WTC11 (cell line): ENCODE measurements around the gene METRN. TPM values are rescaled to one million over a fixed set of nuclear protein-coding genes. Genes with fewer than 3 reads are reported as not detected.

ENCODE experiments used
- ATAC-seq: fragments of 200-7000 bp; cut with Tn5 transposase; 2 replicates; pipeline ENCODE4 v1.10.0; 2021; ENCODE audit warnings: mild to moderate bottlenecking, moderate library complexity
- CTCF ChIA-PET: fragments of 300-600 bp; sonication (Branson Sonifier 250); formaldehyde crosslinking; loops from one replicate; lab custom pipeline; 2021; ENCODE audit warnings: antibody characterized with exemption; lab: Charles Lee
- POLR2A ChIA-PET: fragments of 350-600 bp; sonication (Branson Sonifier 250); formaldehyde crosslinking; loops from one replicate; lab custom pipeline; 2021; ENCODE audit warnings: antibody characterized with exemption; lab: Charles Lee
- DNase-seq: peaks from one replicate; pipeline ENCODE4 v3.0.0; 2021; ENCODE audit warnings: low spot score
- H3K27ac Mint-ChIP-seq: 2 replicates; pipeline ENCODE4 v1.8.0; 2021; ENCODE audit warnings: mixed read lengths
- H3K27me3 Mint-ChIP-seq: 2 replicates; pipeline ENCODE4 v1.8.0; 2021; ENCODE audit warnings: low read depth, mild to moderate bottlenecking, moderate library complexity, mixed read lengths
- H3K36me3 Mint-ChIP-seq: 2 replicates; pipeline ENCODE4 v1.8.0; 2021; ENCODE audit warnings: mixed read lengths
- H3K4me1 Mint-ChIP-seq: 2 replicates; pipeline ENCODE4 v1.8.0; 2022; ENCODE audit warnings: mixed read lengths
- H3K4me3 Mint-ChIP-seq: 2 replicates; pipeline ENCODE4 v1.8.0; 2021; ENCODE audit warnings: mild to moderate bottlenecking, moderate library complexity, mixed read lengths
- H3K9me3 Mint-ChIP-seq: 2 replicates; pipeline ENCODE4 v1.8.0; 2021; ENCODE audit warnings: mixed read lengths
- CREM ChIP-seq: sonication (generic); formaldehyde crosslinking; IDR thresholded peaks from 2 replicates; pipeline ENCODE4 v1.8.1; 2022; ENCODE audit warnings: mild to moderate bottlenecking, missing genetic modification reagents, moderate library complexity
- ESRRA ChIP-seq: sonication (generic); formaldehyde crosslinking; IDR thresholded peaks from 2 replicates; pipeline ENCODE4 v1.8.1; 2022; ENCODE audit warnings: mild to moderate bottlenecking, missing genetic modification reagents, borderline replicate concordance
- GABPB1 ChIP-seq: sonication (generic); formaldehyde crosslinking; IDR thresholded peaks from 2 replicates; pipeline ENCODE4 v1.8.1; 2023; ENCODE audit warnings: mild to moderate bottlenecking, missing genetic modification reagents
- GTF2I ChIP-seq: fragments of 250-450 bp; sonication (Bioruptor Pico); conservative IDR thresholded peaks from 2 replicates; pipeline ENCODE4 v1.4.0; 2021; ENCODE audit warnings: mild to moderate bottlenecking
- JUN ChIP-seq: sonication (generic); formaldehyde crosslinking; IDR thresholded peaks from 2 replicates; pipeline ENCODE4 v1.8.0; 2023; ENCODE audit warnings: mild to moderate bottlenecking, missing genetic modification reagents
- MYBL2 ChIP-seq: sonication (generic); formaldehyde crosslinking; IDR thresholded peaks from 2 replicates; pipeline ENCODE4 v1.8.1; 2023; ENCODE audit warnings: mild to moderate bottlenecking, moderate library complexity, missing genetic modification reagents
- NFE2L1 ChIP-seq: sonication (generic); formaldehyde crosslinking; IDR thresholded peaks from 2 replicates; pipeline ENCODE4 v1.8.1; 2023; ENCODE audit warnings: missing genetic modification reagents
- NR1H2 ChIP-seq: sonication (generic); formaldehyde crosslinking; IDR thresholded peaks from 2 replicates; pipeline ENCODE4 v1.9.0; 2021; ENCODE audit warnings: mild to moderate bottlenecking, moderate library complexity, missing genetic modification reagents
- OVOL2 ChIP-seq: fragments of 250-450 bp; sonication (Bioruptor Pico); IDR thresholded peaks from 2 replicates; pipeline ENCODE4 v1.9.0; 2021; ENCODE audit warnings: mild to moderate bottlenecking, borderline replicate concordance
- PRRX2 ChIP-seq: fragments of 250-450 bp; sonication (Bioruptor Pico); IDR thresholded peaks from 2 replicates; pipeline ENCODE4 v1.8.0; 2021; ENCODE audit warnings: mild to moderate bottlenecking
- SP1 ChIP-seq: sonication (generic); formaldehyde crosslinking; conservative IDR thresholded peaks from 2 replicates; pipeline ENCODE4 v1.8.1; 2022; ENCODE audit warnings: missing genetic modification reagents
- ZNF671 ChIP-seq: fragments of 250-450 bp; sonication (Bioruptor Pico); IDR thresholded peaks from 2 replicates; pipeline ENCODE4 v1.8.0; 2021; ENCODE audit warnings: mild to moderate bottlenecking
- total RNA-seq: library from RNA; stranded (reverse); gene quantifications from 3 replicates; pipeline ENCODE4 v1.2.3, GENCODE V29; 2021
- TF ChIP-seq, protein P1 (sequence below): sonication (generic); formaldehyde crosslinking; IDR thresholded peaks from 2 replicates; pipeline ENCODE4 v1.8.0; 2023; ENCODE audit warnings: missing genetic modification reagents, mild to moderate bottlenecking, borderline replicate concordance
- TF ChIP-seq, protein P2 (sequence below): sonication (generic); formaldehyde crosslinking; IDR thresholded peaks from 2 replicates; pipeline ENCODE4 v1.8.0; 2022; ENCODE audit warnings: mild to moderate bottlenecking, missing genetic modification reagents
- TF ChIP-seq, protein P3 (sequence below): sonication (generic); formaldehyde crosslinking; IDR thresholded peaks from 2 replicates; pipeline ENCODE4 v1.8.0; 2023; ENCODE audit warnings: missing genetic modification reagents
- TF ChIP-seq, protein P4 (sequence below): sonication (generic); formaldehyde crosslinking; IDR thresholded peaks from 2 replicates; pipeline ENCODE4 v1.8.0; 2022; ENCODE audit warnings: mild to moderate bottlenecking, missing genetic modification reagents
- TF ChIP-seq, protein P5 (sequence below): fragments of 250-450 bp; sonication (Bioruptor Pico); conservative IDR thresholded peaks from 2 replicates; pipeline ENCODE4 v1.9.0; 2021; ENCODE audit warnings: mild to moderate bottlenecking

The METRN gene
- total RNA-seq, 1 experiment from 2014 or later: 30.9 TPM

DNA sequence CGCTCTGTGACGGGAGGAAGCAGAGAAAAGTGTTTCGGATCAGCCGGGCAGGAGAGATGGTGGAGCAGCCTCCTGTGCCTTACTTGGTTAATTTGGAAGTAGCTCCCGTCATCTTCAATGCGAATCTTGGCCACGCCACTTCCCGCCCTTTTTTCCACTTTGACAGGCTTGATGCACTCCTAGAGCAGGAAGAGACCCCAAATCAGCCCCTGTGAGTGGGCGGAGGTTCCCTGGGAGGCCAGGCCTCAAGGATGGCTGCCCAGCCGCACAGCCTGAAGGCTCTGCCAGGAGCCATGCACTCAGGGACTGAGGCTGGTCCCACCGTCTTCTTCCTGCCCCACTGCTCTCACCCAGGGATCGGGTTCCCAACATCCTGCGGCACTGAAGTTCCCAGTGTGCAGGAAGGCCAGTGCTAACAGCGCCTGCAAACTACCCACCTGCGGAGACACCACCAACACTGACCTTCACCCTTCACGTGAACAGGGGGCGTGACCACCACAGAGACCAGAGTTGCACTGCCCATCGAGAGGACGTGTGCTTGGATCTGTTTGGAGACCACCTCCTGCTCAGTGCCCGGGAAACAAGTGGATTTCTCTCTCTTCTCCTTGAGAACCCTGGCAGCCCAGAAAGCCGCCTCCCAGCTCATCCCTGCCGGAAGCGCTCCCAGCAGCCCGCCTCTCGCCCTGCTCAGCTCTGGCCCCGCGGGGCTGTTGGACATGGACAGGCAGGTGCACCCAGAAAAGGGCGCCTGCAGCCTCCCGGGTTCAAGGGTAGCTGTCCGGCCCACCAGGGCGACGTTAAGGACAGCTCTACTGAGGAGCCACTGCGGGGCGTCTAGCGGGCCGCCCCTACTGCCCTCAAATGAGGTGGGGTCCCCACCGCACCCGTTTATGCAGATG lies 24.9 kb downstream of the METRN start (continued):
- no peak for TF ChIP-seq ESRRA (CRISPR knock-in tag)
- no peak for TF ChIP-seq MYBL2 (CRISPR knock-in tag)
- TF ChIP-seq, protein P1, sequence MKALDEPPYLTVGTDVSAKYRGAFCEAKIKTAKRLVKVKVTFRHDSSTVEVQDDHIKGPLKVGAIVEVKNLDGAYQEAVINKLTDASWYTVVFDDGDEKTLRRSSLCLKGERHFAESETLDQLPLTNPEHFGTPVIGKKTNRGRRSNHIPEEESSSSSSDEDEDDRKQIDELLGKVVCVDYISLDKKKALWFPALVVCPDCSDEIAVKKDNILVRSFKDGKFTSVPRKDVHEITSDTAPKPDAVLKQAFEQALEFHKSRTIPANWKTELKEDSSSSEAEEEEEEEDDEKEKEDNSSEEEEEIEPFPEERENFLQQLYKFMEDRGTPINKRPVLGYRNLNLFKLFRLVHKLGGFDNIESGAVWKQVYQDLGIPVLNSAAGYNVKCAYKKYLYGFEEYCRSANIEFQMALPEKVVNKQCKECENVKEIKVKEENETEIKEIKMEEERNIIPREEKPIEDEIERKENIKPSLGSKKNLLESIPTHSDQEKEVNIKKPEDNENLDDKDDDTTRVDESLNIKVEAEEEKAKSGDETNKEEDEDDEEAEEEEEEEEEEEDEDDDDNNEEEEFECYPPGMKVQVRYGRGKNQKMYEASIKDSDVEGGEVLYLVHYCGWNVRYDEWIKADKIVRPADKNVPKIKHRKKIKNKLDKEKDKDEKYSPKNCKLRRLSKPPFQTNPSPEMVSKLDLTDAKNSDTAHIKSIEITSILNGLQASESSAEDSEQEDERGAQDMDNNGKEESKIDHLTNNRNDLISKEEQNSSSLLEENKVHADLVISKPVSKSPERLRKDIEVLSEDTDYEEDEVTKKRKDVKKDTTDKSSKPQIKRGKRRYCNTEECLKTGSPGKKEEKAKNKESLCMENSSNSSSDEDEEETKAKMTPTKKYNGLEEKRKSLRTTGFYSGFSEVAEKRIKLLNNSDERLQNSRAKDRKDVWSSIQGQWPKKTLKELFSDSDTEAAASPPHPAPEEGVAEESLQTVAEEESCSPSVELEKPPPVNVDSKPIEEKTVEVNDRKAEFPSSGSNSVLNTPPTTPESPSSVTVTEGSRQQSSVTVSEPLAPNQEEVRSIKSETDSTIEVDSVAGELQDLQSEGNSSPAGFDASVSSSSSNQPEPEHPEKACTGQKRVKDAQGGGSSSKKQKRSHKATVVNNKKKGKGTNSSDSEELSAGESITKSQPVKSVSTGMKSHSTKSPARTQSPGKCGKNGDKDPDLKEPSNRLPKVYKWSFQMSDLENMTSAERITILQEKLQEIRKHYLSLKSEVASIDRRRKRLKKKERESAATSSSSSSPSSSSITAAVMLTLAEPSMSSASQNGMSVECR (CRISPR knock-in tag): no peak
- TF ChIP-seq GABPB1 (CRISPR knock-in tag): no peak

DNA sequence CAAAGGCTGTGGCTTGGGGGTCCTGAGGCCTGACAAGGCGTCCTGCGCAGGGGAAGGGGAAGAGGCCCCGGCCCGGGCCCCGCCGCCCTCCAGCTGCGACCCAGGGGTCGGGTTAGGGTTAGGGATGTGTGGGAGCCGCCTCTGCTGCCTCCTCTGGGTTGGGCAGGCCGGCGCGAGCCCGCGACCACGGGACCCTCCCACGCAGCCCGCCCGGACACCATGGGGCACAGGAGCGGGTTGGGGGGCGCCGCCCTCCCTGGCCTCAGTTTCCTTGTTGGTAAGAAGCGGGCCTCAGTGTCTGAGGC lies 25.5 kb downstream of the METRN start:
- DNase-seq (no peak), ATAC-seq (no peak)
- no peaks in the 10 kb centered on the region for H3K27me3 Mint-ChIP-seq
- no peaks in the 10 kb centered on the region for H3K9me3 Mint-ChIP-seq
- peaks cover 6% of the 10 kb centered on the region; the same call in 1 of the 2 replicates for H3K36me3 Mint-ChIP-seq
- H3K4me3 Mint-ChIP-seq: peak overlapping the region; percentile 74
- H3K27ac Mint-ChIP-seq: no peak overlapping the region
- POLR2A ChIA-PET: interaction anchor here (0.9 to 1.8 kb wide), 3 partner anchors 20 to 45 kb away, joined by 3 to 10 read pairs (median 4); partner anchors contain the start of genes ANTKMT and MSLN
- H3K4me1 Mint-ChIP-seq: peaks cover 14% of the 10 kb centered on the region
- no peak for TF ChIP-seq OVOL2
- no peak for TF ChIP-seq SP1
- TF ChIP-seq ZNF671 (CRISPR knock-in tag): no peak
- TF ChIP-seq CREM (CRISPR knock-in tag): no peak
- TF ChIP-seq MYBL2 (CRISPR knock-in tag): no peak
- TF ChIP-seq, protein P2, sequence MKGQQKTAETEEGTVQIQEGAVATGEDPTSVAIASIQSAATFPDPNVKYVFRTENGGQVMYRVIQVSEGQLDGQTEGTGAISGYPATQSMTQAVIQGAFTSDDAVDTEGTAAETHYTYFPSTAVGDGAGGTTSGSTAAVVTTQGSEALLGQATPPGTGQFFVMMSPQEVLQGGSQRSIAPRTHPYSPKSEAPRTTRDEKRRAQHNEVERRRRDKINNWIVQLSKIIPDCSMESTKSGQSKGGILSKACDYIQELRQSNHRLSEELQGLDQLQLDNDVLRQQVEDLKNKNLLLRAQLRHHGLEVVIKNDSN (CRISPR knock-in tag): no peak
- no peak for TF ChIP-seq NR1H2 (CRISPR knock-in tag)
- no peak for TF ChIP-seq GTF2I (CRISPR knock-in tag)
- TF ChIP-seq, protein P3, sequence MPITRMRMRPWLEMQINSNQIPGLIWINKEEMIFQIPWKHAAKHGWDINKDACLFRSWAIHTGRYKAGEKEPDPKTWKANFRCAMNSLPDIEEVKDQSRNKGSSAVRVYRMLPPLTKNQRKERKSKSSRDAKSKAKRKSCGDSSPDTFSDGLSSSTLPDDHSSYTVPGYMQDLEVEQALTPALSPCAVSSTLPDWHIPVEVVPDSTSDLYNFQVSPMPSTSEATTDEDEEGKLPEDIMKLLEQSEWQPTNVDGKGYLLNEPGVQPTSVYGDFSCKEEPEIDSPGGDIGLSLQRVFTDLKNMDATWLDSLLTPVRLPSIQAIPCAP (CRISPR knock-in tag): no peak
- TF ChIP-seq JUN (CRISPR knock-in tag): no peak
- TF ChIP-seq NFE2L1: no peak
- TF ChIP-seq, protein P4, sequence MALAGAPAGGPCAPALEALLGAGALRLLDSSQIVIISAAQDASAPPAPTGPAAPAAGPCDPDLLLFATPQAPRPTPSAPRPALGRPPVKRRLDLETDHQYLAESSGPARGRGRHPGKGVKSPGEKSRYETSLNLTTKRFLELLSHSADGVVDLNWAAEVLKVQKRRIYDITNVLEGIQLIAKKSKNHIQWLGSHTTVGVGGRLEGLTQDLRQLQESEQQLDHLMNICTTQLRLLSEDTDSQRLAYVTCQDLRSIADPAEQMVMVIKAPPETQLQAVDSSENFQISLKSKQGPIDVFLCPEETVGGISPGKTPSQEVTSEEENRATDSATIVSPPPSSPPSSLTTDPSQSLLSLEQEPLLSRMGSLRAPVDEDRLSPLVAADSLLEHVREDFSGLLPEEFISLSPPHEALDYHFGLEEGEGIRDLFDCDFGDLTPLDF (CRISPR knock-in tag): no peak
- TF ChIP-seq, protein P5, sequence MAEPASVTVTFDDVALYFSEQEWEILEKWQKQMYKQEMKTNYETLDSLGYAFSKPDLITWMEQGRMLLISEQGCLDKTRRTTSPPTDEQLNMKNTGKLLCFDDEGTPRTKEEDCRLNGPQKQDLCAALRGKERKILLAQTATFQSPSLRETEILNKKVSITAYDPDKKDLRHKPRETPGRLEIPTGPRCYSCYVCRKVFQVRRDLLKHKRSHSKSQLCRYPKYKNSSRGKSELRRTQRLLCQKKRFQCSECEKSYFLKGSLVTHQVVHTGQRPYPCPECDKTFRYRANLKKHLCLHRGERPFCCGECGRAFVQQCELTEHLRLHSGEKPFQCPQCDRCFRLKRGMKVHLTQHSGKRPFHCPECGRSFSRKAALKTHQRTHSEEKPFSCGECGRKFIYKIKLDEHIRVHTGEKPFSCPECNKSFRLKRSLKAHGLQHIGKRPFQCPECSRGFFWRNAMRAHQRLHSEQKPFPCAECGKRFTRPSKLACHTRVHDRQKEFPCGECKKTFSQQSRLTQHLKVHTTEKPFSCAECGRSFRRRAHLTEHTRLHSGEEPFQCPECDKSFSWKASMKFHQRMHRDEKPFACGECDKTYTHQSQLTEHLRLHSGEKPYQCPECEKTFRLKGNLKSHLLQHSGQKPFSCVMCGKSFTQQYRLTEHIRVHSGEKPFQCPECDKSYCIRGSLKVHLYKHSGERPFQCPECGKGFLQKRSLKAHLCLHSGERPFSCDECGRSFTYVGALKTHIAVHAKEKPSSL (CRISPR knock-in tag): no peak
- TF ChIP-seq, protein P1 (CRISPR knock-in tag): no peak
- no peak for TF ChIP-seq PRRX2 (CRISPR knock-in tag)
- CTCF ChIA-PET: interaction anchor here (0.5 to 3.2 kb wide), 22 partner anchors 7 to 1042 kb away, joined by 3 to 28 read pairs (median 5); partner anchors contain the start of genes ANTKMT, CCDC78, CHTF18 and HAGHL
